Activated CD8-positive, alpha-beta T cell treated with anti-CD3 and anti-CD28 coated beads, Interleukin-2, amount 10 ng/mL, durations not matched to agents 7 days and 5 days (primary cell): ENCODE results near the gene CSF2RB. TPM values are rescaled to one million over a fixed set of nuclear protein-coding genes. Genes with fewer than 3 reads are reported as not detected.

Source experiments
- ATAC-seq: fragments of 150-1000 bp; cut with Tn5 transposase; one replicate; pipeline ENCODE4 v1.10.0; 2021; ENCODE audit warnings: moderate library complexity
- CTCF ChIA-PET: fragments of 350-600 bp; sonication (Branson Sonifier 250); formaldehyde crosslinking; loops from one replicate; lab custom pipeline; 2021; ENCODE audit warnings: antibody characterized with exemption; lab: Charles Lee
- POLR2A ChIA-PET: fragments of 350-600 bp; sonication (Branson Sonifier 250); formaldehyde crosslinking; loops from one replicate; lab custom pipeline; 2021; ENCODE audit warnings: antibody characterized with exemption; lab: Charles Lee
- DNase-seq: peaks from one replicate; pipeline ENCODE4 v3.0.0-alpha.2; 2020
- H3K27ac Mint-ChIP-seq: one replicate; pipeline ENCODE4 v1.8.0; 2021; ENCODE audit warnings: mild to moderate bottlenecking, mixed read lengths
- H3K27me3 Mint-ChIP-seq: one replicate; pipeline ENCODE4 v1.8.0; 2021; ENCODE audit warnings: low read depth, mixed read lengths
- H3K36me3 Mint-ChIP-seq: one replicate; pipeline ENCODE4 v1.8.0; 2021; ENCODE audit warnings: low read depth, mixed read lengths
- H3K4me1 Mint-ChIP-seq: one replicate; pipeline ENCODE4 v1.8.0; 2021; ENCODE audit warnings: low read depth, mixed read lengths
- H3K4me3 Mint-ChIP-seq: one replicate; pipeline ENCODE4 v1.8.0; 2021; ENCODE audit warnings: mild to moderate bottlenecking, mixed read lengths
- H3K9me3 Mint-ChIP-seq: one replicate; pipeline ENCODE4 v1.8.0; 2022; ENCODE audit warnings: mixed read lengths; ENCODE audit not compliant: insufficient read depth
- total RNA-seq, 2 experiments: library from RNA; stranded (reverse); gene quantifications; one replicate each; pipeline ENCODE4 v1.2.3, GENCODE V29; 2021

CSF2RB gene
- total RNA-seq, 2 experiments from 2014 or later: 1.4 TPM

GRCh38 chr22:36921309-36922104 lies 8.1 kb downstream of the CSF2RB start:
- H3K27ac Mint-ChIP-seq: no peak overlapping the region
- ATAC-seq (no peak), DNase-seq (no peak)
- no peaks in the 10 kb centered on the region for H3K36me3 Mint-ChIP-seq
- H3K27me3 Mint-ChIP-seq: peaks cover 20% of the 10 kb centered on the region
- no peaks in the 10 kb centered on the region for H3K9me3 Mint-ChIP-seq
- H3K4me3 Mint-ChIP-seq: no peak overlapping the region
- CTCF ChIA-PET: no interaction called here
- H3K4me1 Mint-ChIP-seq: peaks cover 17% of the 10 kb centered on the region
- POLR2A ChIA-PET: no interaction called here

GRCh38 chr22:36922105-36922608 lies 8.7 kb downstream of the CSF2RB start:
- no peak overlapping the region for H3K27ac Mint-ChIP-seq
- H3K4me1 Mint-ChIP-seq: peaks cover 23% of the 10 kb centered on the region
- ChIA-PET CTCF (no interaction called here), POLR2A (no interaction called here)
- H3K4me3 Mint-ChIP-seq: no peak overlapping the region
- DNase-seq (no peak), ATAC-seq (no peak)
- H3K27me3 Mint-ChIP-seq: peaks cover 16% of the 10 kb centered on the region
- no peaks in the 10 kb centered on the region for H3K9me3 Mint-ChIP-seq
- no peaks in the 10 kb centered on the region for H3K36me3 Mint-ChIP-seq

DNA sequence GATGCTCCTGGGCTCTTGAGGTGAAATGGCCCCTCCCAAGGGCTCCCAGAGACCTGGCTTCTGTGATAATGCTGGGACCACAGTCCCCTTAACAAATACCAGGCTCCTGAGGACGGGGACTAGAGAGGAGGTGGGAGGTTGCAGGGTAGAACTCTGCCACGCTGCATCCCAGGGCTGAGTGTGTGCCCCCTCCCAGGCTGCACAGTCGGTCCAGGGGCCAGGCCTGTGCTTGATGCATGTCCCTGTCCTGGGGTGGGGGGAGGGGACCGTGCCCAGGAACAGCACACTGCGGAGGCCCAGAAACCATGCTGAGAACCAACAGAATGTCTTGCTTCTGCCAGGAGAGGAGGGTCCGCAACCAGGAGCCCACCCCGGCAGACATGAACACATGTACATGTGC lies 9.3 kb downstream of the CSF2RB start:
- POLR2A ChIA-PET: no interaction called here

GRCh38 chr22:36923131-36923788 lies 9.8 kb downstream of the CSF2RB start:
- no peak for DNase-seq
- Mint-ChIP-seq H3K4me3 (no peak overlapping the region), H3K4me1 (peaks cover 26% of the 10 kb centered on the region), H3K36me3 (no peaks in the 10 kb centered on the region), H3K9me3 (no peaks in the 10 kb centered on the region), H3K27ac (no peak overlapping the region), H3K27me3 (peaks cover 16% of the 10 kb centered on the region)
- ChIA-PET POLR2A (no interaction called here), CTCF (no interaction called here)
- no peak for ATAC-seq

More for the DNA sequence above, 9.3 kb downstream of the CSF2RB start:
- Mint-ChIP-seq H3K9me3 (no peaks in the 10 kb centered on the region), H3K4me3 (no peak overlapping the region), H3K27me3 (peaks cover 15% of the 10 kb centered on the region), H3K4me1 (peaks cover 26% of the 10 kb centered on the region), H3K36me3 (no peaks in the 10 kb centered on the region), H3K27ac (no peak overlapping the region)
- no peak for DNase-seq
- no peak for ATAC-seq
- CTCF ChIA-PET: no interaction called here

DNA sequence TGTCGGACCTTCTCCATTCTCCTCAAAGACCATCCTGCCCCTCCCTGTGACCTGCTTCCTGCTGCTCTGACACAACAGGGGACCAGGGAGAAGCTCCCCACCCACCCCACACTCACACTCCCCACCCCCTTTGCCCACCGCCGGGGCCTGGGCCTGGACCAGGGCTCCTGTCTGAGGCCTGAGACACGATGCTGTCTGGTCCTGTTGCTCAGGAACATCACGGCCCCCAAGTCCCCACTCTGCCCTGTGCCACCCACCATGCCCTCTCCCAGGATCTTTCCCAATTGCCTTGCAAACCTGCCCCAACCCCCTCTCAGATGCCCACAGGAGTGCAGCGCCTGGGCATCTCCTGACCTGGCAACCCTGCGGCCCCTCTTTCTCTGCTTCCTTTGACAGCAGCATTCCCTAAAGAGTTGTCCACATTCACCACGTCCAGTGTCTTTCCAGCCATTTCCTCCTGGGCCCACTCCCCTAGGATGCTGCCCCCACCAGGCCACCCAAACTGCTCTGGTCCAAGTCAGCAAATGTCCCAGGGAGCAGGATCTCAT lies 10.8 kb downstream of the CSF2RB start:
- ChIA-PET POLR2A (no interaction called here), CTCF (no interaction called here)
- H3K36me3 Mint-ChIP-seq: no peaks in the 10 kb centered on the region
- no peak overlapping the region for H3K4me3 Mint-ChIP-seq
- H3K9me3 Mint-ChIP-seq: no peaks in the 10 kb centered on the region
- H3K27me3 Mint-ChIP-seq: peaks cover 16% of the 10 kb centered on the region
- DNase-seq: no peak
- H3K4me1 Mint-ChIP-seq: peaks cover 26% of the 10 kb centered on the region
- H3K27ac Mint-ChIP-seq: no peak overlapping the region
- ATAC-seq: no peak

DNA sequence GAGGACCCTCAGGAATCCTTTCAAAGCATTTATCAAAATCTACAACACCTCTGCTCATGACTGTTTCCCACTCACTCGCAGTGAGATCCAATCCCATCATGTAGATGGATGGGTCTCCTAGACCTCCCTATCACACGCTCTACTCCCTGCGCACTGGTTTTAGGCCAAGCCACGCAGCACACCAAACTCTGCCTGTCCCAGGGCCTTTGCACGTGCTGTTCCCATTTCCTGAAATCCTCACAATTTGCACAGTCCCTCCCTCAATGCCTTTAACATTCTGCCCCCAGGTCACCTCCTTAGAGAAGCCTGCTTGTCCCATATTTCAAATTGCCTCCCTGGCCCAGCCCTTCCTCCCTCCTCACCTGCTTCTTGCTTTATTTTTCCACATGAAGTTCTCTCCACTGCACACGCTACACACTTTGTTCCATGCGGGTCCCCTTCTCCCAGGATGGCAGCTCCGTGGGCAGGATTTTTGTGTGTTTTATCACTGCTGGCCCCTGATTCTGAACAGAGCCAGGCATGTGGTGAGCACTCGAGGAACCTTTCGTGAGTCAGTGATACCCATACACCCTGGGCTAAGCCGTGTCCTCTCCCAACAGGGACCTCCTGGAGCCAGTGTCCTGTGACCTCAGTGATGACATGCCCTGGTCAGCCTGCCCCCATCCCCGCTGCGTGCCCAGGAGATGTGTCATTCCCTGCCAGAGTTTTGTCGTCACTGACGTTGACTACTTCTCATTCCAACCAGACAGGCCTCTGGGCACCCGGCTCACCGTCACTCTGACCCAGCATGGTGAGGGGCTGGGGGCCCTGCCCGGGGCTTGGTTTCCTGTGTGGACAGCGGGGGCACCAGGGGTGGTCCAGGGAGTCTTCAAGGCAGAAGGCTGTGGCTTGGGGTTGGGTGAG lies 12.2 kb downstream of the CSF2RB start:
- DNase-seq (no peak), ATAC-seq (no peak)
- peaks cover 9% of the 10 kb centered on the region for H3K27me3 Mint-ChIP-seq
- H3K9me3 Mint-ChIP-seq: no peaks in the 10 kb centered on the region
- H3K4me1 Mint-ChIP-seq: peaks cover 26% of the 10 kb centered on the region
- CTCF ChIA-PET: no interaction called here
- peak overlapping the region; percentile 9 for H3K27ac Mint-ChIP-seq
- H3K4me3 Mint-ChIP-seq: no peak overlapping the region
- H3K36me3 Mint-ChIP-seq: no peaks in the 10 kb centered on the region
- POLR2A ChIA-PET: no interaction called here

DNA sequence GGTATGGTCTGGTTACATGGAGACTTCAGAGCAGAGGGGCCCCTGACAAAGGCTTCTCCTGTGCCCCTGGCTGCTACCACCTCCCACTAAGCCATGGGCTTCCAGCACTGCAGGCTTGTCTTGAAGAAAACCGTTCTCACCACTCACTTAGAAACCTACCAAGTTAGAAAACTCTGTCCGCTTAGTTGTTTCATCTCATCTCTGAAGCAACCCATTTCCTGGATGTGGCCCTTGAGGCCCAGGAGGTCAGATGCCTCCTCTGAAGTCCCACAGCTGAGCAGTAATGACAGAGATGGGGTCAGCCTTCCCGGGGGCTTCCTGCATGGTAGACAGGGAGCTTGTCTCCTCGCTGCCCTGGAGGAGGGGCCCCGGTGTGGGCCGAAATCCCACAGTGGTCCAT lies 12.9 kb downstream of the CSF2RB start:
- Mint-ChIP-seq H3K27ac (no peak overlapping the region), H3K4me1 (peaks cover 26% of the 10 kb centered on the region), H3K27me3 (peaks cover 3% of the 10 kb centered on the region), H3K9me3 (no peaks in the 10 kb centered on the region), H3K4me3 (no peak overlapping the region), H3K36me3 (no peaks in the 10 kb centered on the region)
- DNase-seq: no peak
- CTCF ChIA-PET: interaction anchor here (1.9 kb wide), 1 partner anchor 25 kb away, joined by 5 read pairs; no protein-coding TSS in a partner anchor
- no peak for ATAC-seq
- POLR2A ChIA-PET: no interaction called here

DNA sequence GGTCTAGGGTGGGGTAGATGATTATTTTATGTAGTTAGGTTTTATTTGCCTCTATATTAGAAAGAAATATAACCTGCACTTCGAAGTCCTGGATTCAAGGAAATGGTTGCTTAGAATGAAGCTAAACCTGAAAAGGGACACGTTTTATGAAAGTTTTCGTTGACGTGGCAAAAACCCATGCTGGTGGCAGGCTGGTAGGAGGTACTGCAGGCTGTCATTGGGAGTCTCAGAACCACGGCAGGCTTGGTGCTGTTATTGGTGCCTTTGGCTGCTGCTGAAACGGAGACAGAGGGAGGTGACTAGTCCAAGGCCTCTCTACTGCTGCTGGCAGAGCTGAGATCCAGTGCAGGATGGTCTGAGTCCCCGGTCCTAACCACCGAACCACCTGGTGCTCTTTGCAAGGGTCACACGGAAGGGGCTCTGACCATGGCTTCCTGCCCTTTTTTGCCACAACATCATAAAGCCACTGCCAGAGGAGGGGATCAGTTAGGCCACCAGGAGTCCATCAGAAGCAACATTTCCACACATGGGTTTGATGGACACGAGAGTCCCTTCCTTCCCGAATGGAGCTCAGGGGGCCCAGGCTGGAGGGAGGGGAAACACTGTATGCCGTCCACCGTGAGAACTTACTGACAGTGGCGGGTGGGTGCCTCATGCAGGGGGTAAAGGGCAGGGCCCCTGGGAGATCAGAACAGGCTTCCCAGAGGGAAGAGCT lies 13.4 kb downstream of the CSF2RB start:
- ChIA-PET POLR2A (no interaction called here), CTCF (interaction anchor here (1.9 kb wide), 1 partner anchor 25 kb away, joined by 5 read pairs; no protein-coding TSS in a partner anchor)
- H3K4me3 Mint-ChIP-seq: no peak overlapping the region
- peaks cover 3% of the 10 kb centered on the region for H3K27me3 Mint-ChIP-seq
- no peak for DNase-seq
- no peaks in the 10 kb centered on the region for H3K36me3 Mint-ChIP-seq
- H3K27ac Mint-ChIP-seq: no peak overlapping the region
- H3K9me3 Mint-ChIP-seq: no peaks in the 10 kb centered on the region
- no peak for ATAC-seq
- peaks cover 26% of the 10 kb centered on the region for H3K4me1 Mint-ChIP-seq

- Mint-ChIP-seq H3K4me3 (no peak overlapping the region), H3K27me3 (peaks cover 3% of the 10 kb centered on the region), H3K36me3 (no peaks in the 10 kb centered on the region), H3K4me1 (peaks cover 26% of the 10 kb centered on the region), H3K9me3 (no peaks in the 10 kb centered on the region), H3K27ac (no peak overlapping the region)
- CTCF ChIA-PET: interaction anchor here (1.9 kb wide), 1 partner anchor 26 kb away, joined by 5 read pairs; no protein-coding TSS in a partner anchor
- ATAC-seq: no peak
- DNase-seq: no peak
- POLR2A ChIA-PET: no interaction called here
Measured at GRCh38 chr22:36927671-36928070, 14.2 kb downstream of the CSF2RB start.

GRCh38 chr22:36928196-36928595 lies 14.8 kb downstream of the CSF2RB start:
- Mint-ChIP-seq H3K36me3 (no peaks in the 10 kb centered on the region), H3K4me1 (peaks cover 26% of the 10 kb centered on the region), H3K9me3 (no peaks in the 10 kb centered on the region), H3K27ac (no peak overlapping the region), H3K4me3 (no peak overlapping the region), H3K27me3 (peaks cover 3% of the 10 kb centered on the region)
- ChIA-PET POLR2A (no interaction called here), CTCF (interaction anchor here (1.9 kb wide), 1 partner anchor 27 kb away, joined by 5 read pairs; no protein-coding TSS in a partner anchor)
- DNase-seq (no peak), ATAC-seq (no peak)
